ENCODE data around the gene TADA3.
"Not testable (repeated sequence)": the region's sequence is repeated elsewhere in the genome, so short reads cannot be mapped to it uniquely, and the experiment has no call there.

TADA3 gene

GRCh38 chr3:9780458-9780812, 11.8 kb downstream of the TADA3 start:
- no peak overlapping the region for H3K4me3 ChIP-seq (ENCODE audit: control insufficient read depth, low read depth, low read length)
- DNase-seq (ENCODE audit: low read depth): no peak
- TF ChIP-seq CTCF (conservative IDR thresholded peaks at IDR 0.05; ENCODE audit: control insufficient read depth, insufficient read depth, low read depth, low read length): no peak

GRCh38 chr3:9779721-9780457, 12.4 kb downstream of the TADA3 start:
- no peak for DNase-seq (ENCODE audit: low read depth)
- no peak for TF ChIP-seq CTCF (conservative IDR thresholded peaks at IDR 0.05; ENCODE audit: control insufficient read depth, insufficient read depth, low read depth, low read length)
- H3K4me3 ChIP-seq (ENCODE audit: control insufficient read depth, low read depth, low read length): no peak overlapping the region

GRCh38 chr3:9779075-9779593, 13.1 kb downstream of the TADA3 start:
- no peak overlapping the region for H3K4me3 ChIP-seq (ENCODE audit: control insufficient read depth, low read depth, low read length)
- no peak for TF ChIP-seq CTCF (conservative IDR thresholded peaks at IDR 0.05; ENCODE audit: control insufficient read depth, insufficient read depth, low read depth, low read length)
- DNase-seq (ENCODE audit: low read depth): no peak

- no peak overlapping the region for H3K4me3 ChIP-seq (ENCODE audit: control insufficient read depth, low read depth, low read length)
- TF ChIP-seq CTCF (conservative IDR thresholded peaks at IDR 0.05; ENCODE audit: control insufficient read depth, insufficient read depth, low read depth, low read length): no peak
- peak; percentile 85 for DNase-seq (ENCODE audit: low read depth)
These were observed 13.9 kb downstream of the TADA3 start for GRCh38 chr3:9778143-9779074.

GRCh38 chr3:9777694-9778021, 14.6 kb downstream of the TADA3 start:
- DNase-seq (ENCODE audit: low read depth): no peak
- no peak overlapping the region for H3K4me3 ChIP-seq (ENCODE audit: control insufficient read depth, low read depth, low read length)
- no peak for TF ChIP-seq CTCF (conservative IDR thresholded peaks at IDR 0.05; ENCODE audit: control insufficient read depth, insufficient read depth, low read depth, low read length)

GRCh38 chr3:9776896-9777693, 15.2 kb downstream of the TADA3 start:
- no peak overlapping the region for H3K4me3 ChIP-seq (ENCODE audit: control insufficient read depth, low read depth, low read length)
- TF ChIP-seq CTCF (conservative IDR thresholded peaks at IDR 0.05; ENCODE audit: control insufficient read depth, insufficient read depth, low read depth, low read length): no peak
- no peak for DNase-seq (ENCODE audit: low read depth)

- H3K4me3 ChIP-seq (ENCODE audit: control insufficient read depth, low read depth, low read length); DNase-seq (ENCODE audit: low read depth): not testable (repeated sequence)
These were observed 21.3 kb downstream of the TADA3 start for GRCh38 chr3:9771007-9771406.

Data from fibroblast of mammary gland (primary cell).